ENCODE measurements around the gene PLD1.

Gene PLD1

GRCh38 chr3:171715155-171715554, 95.1 kb downstream of the PLD1 start:
- no peak for DNase-seq (ENCODE audit: extremely low spot score)
- no peak for TF ChIP-seq CTCF (IDR thresholded peaks at IDR 0.05; ENCODE audit: control extremely low read depth, extremely low read depth, low read depth, missing control alignments)
- ChIA-PET CTCF (interaction anchor here (1.1 kb wide), 1 partner anchor 11 kb away, joined by 4 read pairs; no protein-coding TSS in a partner anchor), POLR2A (no interaction called here)

DNA sequence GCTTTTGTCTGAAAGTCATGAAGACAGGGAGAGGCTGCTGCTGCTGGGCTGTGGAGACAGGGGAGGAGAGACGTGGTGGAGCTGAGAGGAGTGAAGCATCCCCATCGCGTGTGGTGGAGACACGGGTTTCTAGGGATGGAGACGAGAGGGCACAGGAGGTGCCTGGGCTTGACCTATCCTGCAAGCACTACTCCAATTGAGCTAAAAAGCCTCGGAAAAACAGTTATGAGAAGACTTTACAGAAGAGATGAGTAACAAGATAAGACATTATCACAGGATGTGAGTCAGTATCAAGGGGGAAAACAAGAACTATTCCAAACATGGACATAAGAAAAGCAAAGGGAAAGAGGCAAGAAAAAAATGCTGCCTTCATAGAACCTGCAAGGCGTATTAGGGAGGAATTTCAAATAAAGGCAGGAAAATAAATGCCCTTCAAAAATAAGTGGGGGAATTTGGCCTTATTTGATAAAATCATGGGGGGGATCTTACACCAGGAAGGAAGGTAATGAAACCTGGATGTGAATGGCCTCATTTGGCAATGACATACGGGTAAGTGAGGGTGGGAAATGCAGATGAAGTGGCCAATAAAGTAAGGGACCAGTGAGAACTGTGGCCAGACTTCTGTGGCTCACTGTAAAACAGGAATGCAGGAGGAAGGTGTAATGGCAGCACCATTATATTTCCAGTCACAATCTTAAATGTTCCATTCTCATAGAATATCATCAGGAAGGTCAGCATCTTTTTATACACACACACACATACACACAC, 97.9 kb downstream of the PLD1 start:
- ChIA-PET CTCF (interaction anchor here (0.6 kb wide), 1 partner anchor 23 kb away, joined by 3 read pairs; no protein-coding TSS in a partner anchor), POLR2A (no interaction called here)
- no peak for DNase-seq (ENCODE audit: extremely low spot score)
- TF ChIP-seq CTCF (IDR thresholded peaks at IDR 0.05; ENCODE audit: control extremely low read depth, extremely low read depth, low read depth, missing control alignments): no peak

DNA sequence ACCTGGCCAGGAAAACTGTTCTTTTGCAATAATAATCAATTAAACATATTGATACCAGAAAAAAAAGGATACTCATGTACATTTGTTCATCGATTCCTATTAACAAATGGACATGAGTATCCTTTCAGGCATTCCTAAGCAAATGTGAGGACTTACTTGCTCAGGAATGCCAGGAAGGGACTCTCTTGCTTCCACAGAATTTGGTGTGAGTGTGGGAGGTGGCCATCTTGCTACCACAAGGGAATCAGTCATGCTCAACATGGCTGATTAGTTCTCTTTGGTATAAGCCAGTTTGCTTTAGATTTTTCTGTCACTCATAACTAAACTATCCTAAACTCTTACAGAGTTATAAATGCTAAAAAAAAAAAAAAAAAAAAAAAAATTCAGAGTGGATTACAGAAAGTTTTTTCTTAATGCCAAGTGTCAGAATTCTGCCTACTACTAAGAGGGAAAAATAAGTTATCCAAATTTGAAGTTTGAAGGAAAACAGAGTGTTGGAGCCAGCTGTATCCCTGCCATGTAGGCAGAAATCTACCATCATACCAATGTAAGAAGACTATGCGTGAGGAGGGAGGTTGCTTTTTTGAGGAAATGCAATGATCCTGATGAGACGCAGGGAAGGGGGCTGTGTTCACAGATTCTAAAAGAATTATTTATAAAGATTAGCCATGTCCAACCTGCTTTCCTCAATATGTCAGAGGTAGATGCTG, 98.7 kb downstream of the PLD1 start:
- POLR2A ChIA-PET: no interaction called here
- TF ChIP-seq CTCF (IDR thresholded peaks at IDR 0.05; ENCODE audit: control extremely low read depth, extremely low read depth, low read depth, missing control alignments): no peak
- DNase-seq (ENCODE audit: extremely low spot score): no peak
- CTCF ChIA-PET: no interaction called here

DNA sequence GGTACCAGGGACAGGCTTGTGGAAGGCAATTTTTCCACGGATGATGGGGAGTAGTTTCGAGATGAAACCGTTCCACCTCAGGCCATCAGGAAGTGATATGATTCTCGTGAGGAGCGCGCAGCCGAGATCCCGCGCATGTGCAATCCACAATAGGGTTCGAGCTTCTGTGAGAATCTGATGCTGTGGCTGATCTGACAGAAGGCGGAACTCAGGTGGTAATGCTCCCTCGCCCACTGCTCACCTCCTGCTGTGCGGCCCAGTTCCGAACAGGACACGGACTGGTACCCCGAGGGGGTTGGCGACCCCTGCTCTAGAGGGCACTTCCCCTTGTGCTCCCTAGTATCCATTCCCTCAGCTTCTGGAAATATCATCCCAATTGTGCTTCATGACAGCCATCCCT, 99.9 kb downstream of the PLD1 start:
- no peak for DNase-seq (ENCODE audit: extremely low spot score)
- CTCF ChIA-PET: no interaction called here
- TF ChIP-seq CTCF (IDR thresholded peaks at IDR 0.05; ENCODE audit: control extremely low read depth, extremely low read depth, low read depth, missing control alignments): no peak
- POLR2A ChIA-PET: no interaction called here

- ChIA-PET CTCF (interaction anchor here (0.9 to 2.5 kb wide), 4 partner anchors 60 to 680 kb away, joined by 3 to 6 read pairs (median 4); no protein-coding TSS in a partner anchor), POLR2A (no interaction called here)
- no peak for TF ChIP-seq CTCF (IDR thresholded peaks at IDR 0.05; ENCODE audit: control extremely low read depth, extremely low read depth, low read depth, missing control alignments)
- DNase-seq (ENCODE audit: extremely low spot score): no peak
These were observed 105.5 kb downstream of the PLD1 start for GRCh38 chr3:171704814-171705213.

GRCh38 chr3:171704002-171704401, 106.3 kb downstream of the PLD1 start:
- peak; percentile 28 for TF ChIP-seq CTCF (IDR thresholded peaks at IDR 0.05; ENCODE audit: control extremely low read depth, extremely low read depth, low read depth, missing control alignments)
- CTCF ChIA-PET: interaction anchor here (1.0 to 2.5 kb wide), 5 partner anchors 11 to 679 kb away, joined by 3 to 6 read pairs (median 4); no protein-coding TSS in a partner anchor
- POLR2A ChIA-PET: no interaction called here
- peak; percentile 19 for DNase-seq (ENCODE audit: extremely low spot score)

All from GM10248 (cell line).